ENCODE measurements around the gene CAB39. TPM values are rescaled to one million over a fixed set of nuclear protein-coding genes. Genes with fewer than 3 reads are reported as not detected.

Gene CAB39
- total RNA-seq, 2 donors from 2014 or later, result 93.3 to 137 TPM

GRCh38 chr2:230827774-230828271, 115.2 kb downstream of the CAB39 start:
- Mint-ChIP-seq H3K9me3 (no peaks in the 10 kb centered on the region), H3K4me1 (peaks cover 4% of the 10 kb centered on the region), H3K36me3 (ENCODE audit: low read depth) (no peaks in the 10 kb centered on the region), H3K4me3 (peak overlapping the region; percentile 46), H3K27me3 (peaks cover 26% of the 10 kb centered on the region), H3K27ac (no peak overlapping the region)
- no peak for ATAC-seq (replicated peaks)

GRCh38 chr2:230828272-230828961, 115.8 kb downstream of the CAB39 start:
- no peak overlapping the region for H3K27ac Mint-ChIP-seq
- H3K4me3 Mint-ChIP-seq, result peak overlapping the region; percentile 43
- peaks cover 26% of the 10 kb centered on the region for H3K27me3 Mint-ChIP-seq
- no peaks in the 10 kb centered on the region for H3K9me3 Mint-ChIP-seq
- H3K4me1 Mint-ChIP-seq, result peaks cover 4% of the 10 kb centered on the region
- ATAC-seq (replicated peaks), result peak; percentile 81
- no peaks in the 10 kb centered on the region for H3K36me3 Mint-ChIP-seq (ENCODE audit: low read depth)

GRCh38 chr2:230829293-230829692, 116.7 kb downstream of the CAB39 start:
- Mint-ChIP-seq H3K27me3 (peaks cover 26% of the 10 kb centered on the region), H3K4me3 (peak overlapping the region; percentile 43), H3K4me1 (peaks cover 4% of the 10 kb centered on the region), H3K9me3 (no peaks in the 10 kb centered on the region), H3K27ac (no peak overlapping the region), H3K36me3 (ENCODE audit: low read depth) (no peaks in the 10 kb centered on the region)
- no peak for ATAC-seq (replicated peaks)

GRCh38 chr2:230829959-230830358, 117.3 kb downstream of the CAB39 start:
- H3K4me3 Mint-ChIP-seq, result no peak overlapping the region
- no peaks in the 10 kb centered on the region for H3K36me3 Mint-ChIP-seq (ENCODE audit: low read depth)
- ATAC-seq (replicated peaks), result peak; percentile 33
- H3K9me3 Mint-ChIP-seq, result no peaks in the 10 kb centered on the region
- peaks cover 4% of the 10 kb centered on the region for H3K4me1 Mint-ChIP-seq
- H3K27me3 Mint-ChIP-seq, result peaks cover 26% of the 10 kb centered on the region
- no peak overlapping the region for H3K27ac Mint-ChIP-seq

- Mint-ChIP-seq H3K4me3 (no peak overlapping the region), H3K9me3 (no peaks in the 10 kb centered on the region), H3K27ac (no peak overlapping the region), H3K36me3 (ENCODE audit: low read depth) (no peaks in the 10 kb centered on the region), H3K4me1 (peaks cover 4% of the 10 kb centered on the region), H3K27me3 (peaks cover 26% of the 10 kb centered on the region)
- peak; percentile 63 for ATAC-seq (replicated peaks)
Measured at GRCh38 chr2:230830428-230830827, 117.8 kb downstream of the CAB39 start.

GRCh38 chr2:230840301-230840700, 127.7 kb downstream of the CAB39 start:
- H3K27ac Mint-ChIP-seq, result no peak overlapping the region
- peaks cover 9% of the 10 kb centered on the region for H3K9me3 Mint-ChIP-seq
- no peaks in the 10 kb centered on the region for H3K4me1 Mint-ChIP-seq
- H3K4me3 Mint-ChIP-seq, result no peak overlapping the region
- H3K36me3 Mint-ChIP-seq (ENCODE audit: low read depth), result no peaks in the 10 kb centered on the region
- H3K27me3 Mint-ChIP-seq, result peaks cover 20% of the 10 kb centered on the region
- ATAC-seq (replicated peaks), result no peak

GRCh38 chr2:230842473-230842872, 129.8 kb downstream of the CAB39 start:
- Mint-ChIP-seq H3K36me3 (ENCODE audit: low read depth) (no peaks in the 10 kb centered on the region), H3K27ac (no peak overlapping the region), H3K4me3 (no peak overlapping the region), H3K4me1 (peaks cover under 1% of the 10 kb centered on the region), H3K9me3 (peaks cover 9% of the 10 kb centered on the region), H3K27me3 (peaks cover 26% of the 10 kb centered on the region)
- no peak for ATAC-seq (replicated peaks)

- H3K36me3 Mint-ChIP-seq (ENCODE audit: low read depth), result no peaks in the 10 kb centered on the region
- no peak overlapping the region for H3K4me3 Mint-ChIP-seq
- H3K9me3 Mint-ChIP-seq, result peaks cover 9% of the 10 kb centered on the region
- H3K27ac Mint-ChIP-seq, result no peak overlapping the region
- H3K4me1 Mint-ChIP-seq, result peaks cover 6% of the 10 kb centered on the region
- ATAC-seq (replicated peaks), result peak; percentile 28
- peaks cover 26% of the 10 kb centered on the region for H3K27me3 Mint-ChIP-seq
Measured at GRCh38 chr2:230843132-230843531, 130.5 kb downstream of the CAB39 start.

- Mint-ChIP-seq H3K27ac (no peak overlapping the region), H3K4me3 (no peak overlapping the region), H3K4me1 (peaks cover 10% of the 10 kb centered on the region), H3K27me3 (peaks cover 30% of the 10 kb centered on the region), H3K9me3 (no peaks in the 10 kb centered on the region), H3K36me3 (ENCODE audit: low read depth) (no peaks in the 10 kb centered on the region)
- ATAC-seq (replicated peaks), result no peak
Measured at GRCh38 chr2:230846360-230846759, 133.7 kb downstream of the CAB39 start.

GRCh38 chr2:230847883-230848388, 135.3 kb downstream of the CAB39 start:
- Mint-ChIP-seq H3K27ac (peak overlapping the region; percentile 39), H3K4me3 (peak overlapping the region; percentile 40), H3K36me3 (ENCODE audit: low read depth) (no peaks in the 10 kb centered on the region), H3K4me1 (peaks cover 10% of the 10 kb centered on the region), H3K9me3 (no peaks in the 10 kb centered on the region), H3K27me3 (peaks cover 25% of the 10 kb centered on the region)
- peak; percentile 94 for ATAC-seq (replicated peaks)

GRCh38 chr2:230849633-230850357, 137.2 kb downstream of the CAB39 start:
- H3K4me3 Mint-ChIP-seq, result no peak overlapping the region
- H3K27me3 Mint-ChIP-seq, result peaks cover 32% of the 10 kb centered on the region
- peak; percentile 49 for ATAC-seq (replicated peaks)
- H3K4me1 Mint-ChIP-seq, result peaks cover 10% of the 10 kb centered on the region
- H3K9me3 Mint-ChIP-seq, result no peaks in the 10 kb centered on the region
- H3K27ac Mint-ChIP-seq, result no peak overlapping the region
- H3K36me3 Mint-ChIP-seq (ENCODE audit: low read depth), result no peaks in the 10 kb centered on the region

- Mint-ChIP-seq H3K4me1 (peaks cover 10% of the 10 kb centered on the region), H3K9me3 (no peaks in the 10 kb centered on the region), H3K36me3 (ENCODE audit: low read depth) (no peaks in the 10 kb centered on the region), H3K27ac (no peak overlapping the region), H3K27me3 (peaks cover 30% of the 10 kb centered on the region), H3K4me3 (no peak overlapping the region)
- ATAC-seq (replicated peaks), result no peak
Measured at GRCh38 chr2:230850358-230850658, 137.7 kb downstream of the CAB39 start.

GRCh38 chr2:230852113-230852512, 139.5 kb downstream of the CAB39 start:
- Mint-ChIP-seq H3K27me3 (peaks cover 37% of the 10 kb centered on the region), H3K9me3 (no peaks in the 10 kb centered on the region), H3K4me3 (no peak overlapping the region), H3K4me1 (peaks cover 10% of the 10 kb centered on the region), H3K36me3 (ENCODE audit: low read depth) (no peaks in the 10 kb centered on the region), H3K27ac (no peak overlapping the region)
- ATAC-seq (replicated peaks), result no peak

- no peaks in the 10 kb centered on the region for H3K9me3 Mint-ChIP-seq
- no peaks in the 10 kb centered on the region for H3K36me3 Mint-ChIP-seq (ENCODE audit: low read depth)
- ATAC-seq (replicated peaks), result no peak
- peaks cover 16% of the 10 kb centered on the region for H3K27me3 Mint-ChIP-seq
- peaks cover 16% of the 10 kb centered on the region for H3K4me1 Mint-ChIP-seq
- no peak overlapping the region for H3K27ac Mint-ChIP-seq
- peak overlapping the region; percentile 5 for H3K4me3 Mint-ChIP-seq
Measured at GRCh38 chr2:230861552-230862255, 149.1 kb downstream of the CAB39 start.
